ENCODE data around the gene MYH3. TPM values are rescaled to one million over a fixed set of nuclear protein-coding genes. Genes with fewer than 3 reads are reported as not detected.
A peak's percentile ranks its signal among the peaks of the same experiment; 100 is the strongest.

Gene MYH3
- polyA plus RNA-seq, 1 donor (not counting 4 experiments of a cell fraction or from before 2014, with no cell fraction given): 0.83 TPM

DNA sequence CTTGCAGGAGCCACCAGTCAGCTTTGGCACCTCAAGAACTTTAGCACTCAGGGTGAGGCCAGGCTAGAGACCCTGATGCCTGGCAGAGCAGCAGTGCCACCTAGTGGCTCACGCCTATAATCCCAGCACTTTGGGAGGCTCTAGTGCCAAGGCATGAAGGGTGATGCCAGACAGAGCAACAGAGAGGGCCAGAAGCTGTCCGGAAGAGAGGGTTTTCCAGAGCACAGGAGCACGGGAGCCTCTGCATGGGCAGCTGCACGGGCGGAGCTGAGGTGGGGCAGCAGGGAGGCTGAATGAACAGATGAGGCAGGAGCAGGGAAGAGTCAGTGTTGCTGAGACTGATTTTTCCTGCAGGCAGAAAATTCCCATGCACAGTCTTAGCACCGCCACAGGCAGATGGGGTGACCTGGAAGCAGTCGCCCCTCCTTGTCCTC lies 38.9 kb downstream of the MYH3 start:
- H3K9me1 ChIP-seq (ENCODE audit: control insufficient read depth, extremely low read depth, insufficient read depth, low read length): no peaks in the 10 kb centered on the region
- no peak overlapping the region for H3K9ac ChIP-seq (ENCODE audit: control insufficient read depth, extremely low read depth, insufficient read depth, low read length)
- H3K9me3 ChIP-seq (ENCODE audit: control insufficient read depth, low read depth, low read length): no peaks in the 10 kb centered on the region
- H3K4me1 ChIP-seq (ENCODE audit: control insufficient read depth, extremely low read depth, insufficient read depth, low read length): peaks cover 37% of the 10 kb centered on the region
- peak overlapping the region; percentile 19 for H3K4me2 ChIP-seq (ENCODE audit: control insufficient read depth, extremely low read depth, insufficient read depth, low read depth, low read length)
- H4K20me1 ChIP-seq (ENCODE audit: control insufficient read depth, extremely low read depth, insufficient read depth, low read length): no peaks in the 10 kb centered on the region
- dilution Hi-C loops (cut with MboI; ENCODE audit: extremely low pct_ligation_motif_present, low sequenced_read_pairs): loop anchor here (25.0 kb wide), 1 partner anchor 331 kb away; no protein-coding TSS in a partner anchor
- H3K36me3 ChIP-seq (ENCODE audit: control insufficient read depth in 2 of 2, extremely low read depth in 1 of 2, insufficient read depth in 2 of 2, low read length in 2 of 2): no peaks in the 10 kb centered on the region
- peak overlapping the region; percentile 42 for H2AFZ ChIP-seq (ENCODE audit: control insufficient read depth, low read length)
- FAIRE-seq: peak; percentile 83
- TF ChIP-seq, protein P1, sequence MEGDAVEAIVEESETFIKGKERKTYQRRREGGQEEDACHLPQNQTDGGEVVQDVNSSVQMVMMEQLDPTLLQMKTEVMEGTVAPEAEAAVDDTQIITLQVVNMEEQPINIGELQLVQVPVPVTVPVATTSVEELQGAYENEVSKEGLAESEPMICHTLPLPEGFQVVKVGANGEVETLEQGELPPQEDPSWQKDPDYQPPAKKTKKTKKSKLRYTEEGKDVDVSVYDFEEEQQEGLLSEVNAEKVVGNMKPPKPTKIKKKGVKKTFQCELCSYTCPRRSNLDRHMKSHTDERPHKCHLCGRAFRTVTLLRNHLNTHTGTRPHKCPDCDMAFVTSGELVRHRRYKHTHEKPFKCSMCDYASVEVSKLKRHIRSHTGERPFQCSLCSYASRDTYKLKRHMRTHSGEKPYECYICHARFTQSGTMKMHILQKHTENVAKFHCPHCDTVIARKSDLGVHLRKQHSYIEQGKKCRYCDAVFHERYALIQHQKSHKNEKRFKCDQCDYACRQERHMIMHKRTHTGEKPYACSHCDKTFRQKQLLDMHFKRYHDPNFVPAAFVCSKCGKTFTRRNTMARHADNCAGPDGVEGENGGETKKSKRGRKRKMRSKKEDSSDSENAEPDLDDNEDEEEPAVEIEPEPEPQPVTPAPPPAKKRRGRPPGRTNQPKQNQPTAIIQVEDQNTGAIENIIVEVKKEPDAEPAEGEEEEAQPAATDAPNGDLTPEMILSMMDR (optimal IDR thresholded peaks at IDR 0.05 in 1 of 3, IDR thresholded peaks at IDR 0.05 in 1 of 3, conservative IDR thresholded peaks at IDR 0.05 in 1 of 3; ENCODE audit: extremely low read depth in 1 of 3, insufficient read depth in 2 of 3, low read length in 3 of 3): peak; percentile 90 to 97 (median 96)
- TF ChIP-seq EZH2 (IDR thresholded peaks at IDR 0.05; ENCODE audit: low read length): no peak
- H3K79me2 ChIP-seq (ENCODE audit: control insufficient read depth, insufficient read depth, low read length): no peaks in the 10 kb centered on the region
- DNase-seq (ENCODE audit: low read depth, low spot score): peak; percentile 55
- no peaks in the 10 kb centered on the region for H3K27me3 ChIP-seq (ENCODE audit: control insufficient read depth, extremely low read depth, insufficient read depth, low read length)
- peak overlapping the region; percentile 4 for H3K27ac ChIP-seq (ENCODE audit: control insufficient read depth, insufficient read depth, low read length)
- no peak overlapping the region for H3K4me3 ChIP-seq (ENCODE audit: control insufficient read depth in 2 of 3, extremely low read depth in 1 of 3, insufficient read depth in 2 of 3, low read depth in 1 of 3, low read length in 3 of 3)

DNA sequence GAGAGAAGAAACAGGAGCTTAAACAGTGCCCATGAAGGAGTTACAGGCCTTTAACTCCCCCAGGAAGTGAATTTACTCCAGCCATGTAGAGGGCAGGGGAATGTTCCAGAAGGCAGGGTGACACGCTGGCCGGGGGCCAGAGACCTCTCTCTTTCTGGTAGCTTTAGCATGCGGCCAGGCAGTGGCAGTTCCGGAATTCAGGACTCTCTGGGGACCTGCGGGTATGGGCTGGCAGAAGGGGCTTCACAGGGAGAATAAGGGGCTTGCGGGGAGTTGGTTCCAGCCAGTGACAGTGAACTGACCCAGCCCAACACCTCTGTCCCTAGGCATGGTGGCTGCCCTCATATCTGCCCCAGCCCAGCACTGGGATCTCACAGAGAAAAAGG lies 40.0 kb downstream of the MYH3 start:
- DNase-seq (ENCODE audit: low read depth, low spot score) (no peak), FAIRE-seq (no peak)
- H3K9me3 ChIP-seq (ENCODE audit: control insufficient read depth, low read depth, low read length): no peaks in the 10 kb centered on the region
- H3K4me2 ChIP-seq (ENCODE audit: control insufficient read depth, extremely low read depth, insufficient read depth, low read depth, low read length): no peak overlapping the region
- H3K79me2 ChIP-seq (ENCODE audit: control insufficient read depth, insufficient read depth, low read length): no peaks in the 10 kb centered on the region
- TF ChIP-seq, protein P1 (optimal IDR thresholded peaks at IDR 0.05 in 1 of 3, IDR thresholded peaks at IDR 0.05 in 1 of 3, conservative IDR thresholded peaks at IDR 0.05 in 1 of 3; ENCODE audit: extremely low read depth in 1 of 3, insufficient read depth in 2 of 3, low read length in 3 of 3): no peak
- no peak for TF ChIP-seq EZH2 (IDR thresholded peaks at IDR 0.05; ENCODE audit: low read length)
- dilution Hi-C loops (cut with MboI; ENCODE audit: extremely low pct_ligation_motif_present, low sequenced_read_pairs): loop anchor here (25.0 kb wide), 1 partner anchor 330 kb away; no protein-coding TSS in a partner anchor
- H3K27me3 ChIP-seq (ENCODE audit: control insufficient read depth, extremely low read depth, insufficient read depth, low read length): no peaks in the 10 kb centered on the region
- H4K20me1 ChIP-seq (ENCODE audit: control insufficient read depth, extremely low read depth, insufficient read depth, low read length): no peaks in the 10 kb centered on the region
- no peaks in the 10 kb centered on the region for H3K36me3 ChIP-seq (ENCODE audit: control insufficient read depth in 2 of 2, extremely low read depth in 1 of 2, insufficient read depth in 2 of 2, low read length in 2 of 2)
- H3K4me1 ChIP-seq (ENCODE audit: control insufficient read depth, extremely low read depth, insufficient read depth, low read length): peaks cover 32% of the 10 kb centered on the region
- no peak overlapping the region for H3K4me3 ChIP-seq (ENCODE audit: control insufficient read depth in 2 of 3, extremely low read depth in 1 of 3, insufficient read depth in 2 of 3, low read depth in 1 of 3, low read length in 3 of 3)
- no peaks in the 10 kb centered on the region for H3K9me1 ChIP-seq (ENCODE audit: control insufficient read depth, extremely low read depth, insufficient read depth, low read length)
- H3K27ac ChIP-seq (ENCODE audit: control insufficient read depth, insufficient read depth, low read length): no peak overlapping the region
- no peak overlapping the region for H3K9ac ChIP-seq (ENCODE audit: control insufficient read depth, extremely low read depth, insufficient read depth, low read length)
- H2AFZ ChIP-seq (ENCODE audit: control insufficient read depth, low read length): no peak overlapping the region
